Measurements from ENCODE around the gene ABAT. TPM values are rescaled to one million over a fixed set of nuclear protein-coding genes. Genes with fewer than 3 reads are reported as not detected.

Gene ABAT
- polyA plus RNA-seq, 2 of the 4 experiments (the other 2 are of a cell fraction), result 0.68 to 1.2 TPM

GRCh38 chr16:8669481-8669880 is 4.9 kb upstream of the ABAT start:
- ATAC-seq (no peak), FAIRE-seq (no peak), DNase-seq (ENCODE audit: low read depth in 1 of 2, low spot score in 1 of 2) (no peak)
- Histone ChIP-seq H3K27ac (no peak overlapping the region), H3K4me3 (no peak overlapping the region), H3K9me3 (no peaks in the 10 kb centered on the region), H3K4me2 (no peak overlapping the region), H3K4me1 (no peaks in the 10 kb centered on the region)
- 92% methylated on average over 1 of the region's 1 CpG for WGBS (ENCODE audit: missing lambda C conversion rate)
- ChIA-PET CTCF (interaction anchor here (1.9 to 17.0 kb wide), 3 partner anchors 12 to 211 kb away, joined by 5 to 173 read pairs (median 6); no protein-coding TSS in a partner anchor), POLR2A (no interaction called here)
- TF ChIP-seq HMGXB4 (CRISPR knock-in tag; IDR thresholded peaks at IDR 0.05; ENCODE audit: borderline replicate concordance), result no peak

GRCh38 chr16:8670014-8670560 is 4.3 kb upstream of the ABAT start:
- 0 out of 3 replicates have a peak, but pooled peaks cover 4% of the 10 kb centered on the region for H3K4me1 ChIP-seq
- DNase-seq (ENCODE audit: low read depth in 1 of 2, low spot score in 1 of 2) (no peak), ATAC-seq (no peak), FAIRE-seq (no peak)
- 11% methylated on average over 1 of the region's 1 CpG for WGBS (ENCODE audit: missing lambda C conversion rate)
- H3K9me3 ChIP-seq, result no peaks in the 10 kb centered on the region
- H3K27ac ChIP-seq, result no peak overlapping the region
- H3K4me2 ChIP-seq, result no peak overlapping the region
- TF ChIP-seq HOXB5 (CRISPR knock-in tag; IDR thresholded peaks at IDR 0.05) (no peak), GATA3 (IDR thresholded peaks at IDR 0.05; ENCODE audit: borderline replicate concordance) (no peak), RAD21 (conservative IDR thresholded peaks at IDR 0.05 in 1 of 2, IDR thresholded peaks at IDR 0.05 in 1 of 2) (no peak), EHF (CRISPR knock-in tag; IDR thresholded peaks at IDR 0.05) (no peak), EHMT2 (IDR thresholded peaks at IDR 0.05; ENCODE audit: low read depth) (no peak), JUNB (IDR thresholded peaks at IDR 0.05) (no peak), BCL3 (IDR thresholded peaks at IDR 0.05) (no peak)
- ChIA-PET POLR2A (interaction anchor here (0.6 kb wide), 1 partner anchor 73 kb away, joined by 5 read pairs; no protein-coding TSS in a partner anchor), CTCF (interaction anchor here (0.9 to 17.0 kb wide), 7 partner anchors 8 to 213 kb away, joined by 3 to 173 read pairs (median 5); no protein-coding TSS in a partner anchor)
- no peak overlapping the region for H3K4me3 ChIP-seq

GRCh38 chr16:8673611-8674412 is 605 bp upstream of the ABAT start:
- POLR2A ChIA-PET, result no interaction called here
- no peak for FAIRE-seq
- 55% methylated on average over 20 of the region's 24 CpGs for WGBS (ENCODE audit: missing lambda C conversion rate)

GRCh38 chr16:8675183-8676159 is 1.1 kb downstream of the ABAT start:
- Histone ChIP-seq H3K9me3 (peaks cover 10% of the 10 kb centered on the region), H3K27ac (no peak overlapping the region), H3K4me1 (peaks cover 29% of the 10 kb centered on the region), H3K4me3 (peak overlapping the region; percentile 44; the same call in 2 of the 3 replicates), H3K4me2 (peak overlapping the region; percentile 78)
- TF ChIP-seq ZFP36 (IDR thresholded peaks at IDR 0.05; ENCODE audit: borderline replicate concordance, partially characterized antibody), result no peak
- no peak for TF ChIP-seq TFCP2L1 (CRISPR knock-in tag; IDR thresholded peaks at IDR 0.05)
- no peak for TF ChIP-seq CHD2 (IDR thresholded peaks at IDR 0.05; ENCODE audit: low read length, partially characterized antibody)
- no peak for TF ChIP-seq CBX2 (IDR thresholded peaks at IDR 0.05; ENCODE audit: borderline replicate concordance, low read depth)
- no peak for TF ChIP-seq BCL3 (IDR thresholded peaks at IDR 0.05)
- TF ChIP-seq HOXB5 (CRISPR knock-in tag; IDR thresholded peaks at IDR 0.05), result no peak
- TF ChIP-seq ATOH8 (CRISPR knock-in tag; IDR thresholded peaks at IDR 0.05; ENCODE audit: low read depth), result no peak
- no peak for TF ChIP-seq HDAC2 (IDR thresholded peaks at IDR 0.05)
- TF ChIP-seq EP300 (IDR thresholded peaks at IDR 0.05), result no peak
- TF ChIP-seq ESRRA (IDR thresholded peaks at IDR 0.05; ENCODE audit: borderline replicate concordance, low read length), result no peak
- TF ChIP-seq POLR2A (IDR thresholded peaks at IDR 0.05; ENCODE audit: low read length), result no peak
- FAIRE-seq (no peak), ATAC-seq (no peak), DNase-seq (ENCODE audit: low read depth in 1 of 2, low spot score in 1 of 2) (no peak)
- WGBS (ENCODE audit: missing lambda C conversion rate), result 67% methylated on average over 11 of the region's 13 CpGs
- POLR2A ChIA-PET, result no interaction called here
- CTCF ChIA-PET, result interaction anchor here (1.3 to 2.6 kb wide), 6 partner anchors 14 to 463 kb away, joined by 3 to 14 read pairs (median 6); no protein-coding TSS in a partner anchor

More at GRCh38 chr16:8673611-8674412, 605 bp upstream of the ABAT start:
- Histone ChIP-seq H3K4me1 (peaks cover 24% of the 10 kb centered on the region), H3K9me3 (no peaks in the 10 kb centered on the region), H3K27ac (peak overlapping the region in 1 of 2 experiments; percentile 66; a peak in 2 of 6 replicates), H3K4me3 (peak overlapping the region; percentile 44), H3K4me2 (peak overlapping the region; percentile 78)
- DNase-seq (ENCODE audit: low read depth in 1 of 2, low spot score in 1 of 2) (no peak), ATAC-seq (peak; percentile 65)
- CTCF ChIA-PET, result interaction anchor here (0.7 to 1.2 kb wide), 3 partner anchors 12 to 106 kb away, joined by 3 to 8 read pairs (median 3); no protein-coding TSS in a partner anchor
- TF ChIP-seq BHLHE40 (IDR thresholded peaks at IDR 0.05; ENCODE audit: low read depth, low read length) (no peak), KDM1A (IDR thresholded peaks at IDR 0.05; ENCODE audit: low read depth) (no peak), RNF2 (IDR thresholded peaks at IDR 0.05; ENCODE audit: borderline replicate concordance, low read depth) (no peak), CBX8 (IDR thresholded peaks at IDR 0.05) (no peak), ZC3H11A (IDR thresholded peaks at IDR 0.05) (no peak)
